Measurements from ENCODE around the gene FAAH.

Gene FAAH

DNA sequence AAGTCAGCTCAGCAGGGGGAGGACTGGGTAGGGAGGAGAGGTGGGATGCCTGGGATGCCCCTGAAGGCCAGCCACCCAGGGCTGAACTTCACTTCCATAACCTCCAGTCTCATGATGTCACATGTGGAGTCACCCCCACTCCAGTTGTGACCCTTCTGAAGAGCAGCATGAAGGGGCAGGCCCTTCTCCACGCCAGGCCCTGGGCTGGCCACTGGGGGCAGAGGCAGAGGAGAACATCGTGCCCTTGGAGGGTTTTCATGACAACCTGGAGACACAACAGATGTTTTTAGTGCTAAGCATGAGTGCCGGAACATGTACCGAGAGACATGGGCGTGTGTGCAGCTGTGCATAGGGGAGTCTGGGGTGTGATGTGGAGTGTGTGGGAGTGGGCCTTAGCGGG lies 37.6 kb downstream of the FAAH start:
- Histone ChIP-seq H3K9me3 (ENCODE audit: insufficient read depth, low read length) (no peaks in the 10 kb centered on the region), H3K79me2 (ENCODE audit: low read length) (no peaks in the 10 kb centered on the region), H3K27me3 (ENCODE audit: low read depth, low read length) (no peaks in the 10 kb centered on the region), H4K20me1 (ENCODE audit: insufficient read depth, low read length) (no peaks in the 10 kb centered on the region), H3K4me2 (ENCODE audit: low read length) (no peak overlapping the region), H3K36me3 (replicated peaks; ENCODE audit: low read depth, low read length) (no peaks in the 10 kb centered on the region), H3K9ac (ENCODE audit: low read length) (no peak overlapping the region), H2AFZ (ENCODE audit: low read depth, low read length) (no peak overlapping the region), H3K27ac (ENCODE audit: low read length) (no peak overlapping the region), H3K4me3 (ENCODE audit: low read length) (no peak overlapping the region), H3K4me1 (ENCODE audit: low read length) (peaks cover 7% of the 10 kb centered on the region)
- TF ChIP-seq EZH2phosphoT487 (IDR thresholded peaks at IDR 0.05; ENCODE audit: low read depth): no peak
- TF ChIP-seq, protein P1, sequence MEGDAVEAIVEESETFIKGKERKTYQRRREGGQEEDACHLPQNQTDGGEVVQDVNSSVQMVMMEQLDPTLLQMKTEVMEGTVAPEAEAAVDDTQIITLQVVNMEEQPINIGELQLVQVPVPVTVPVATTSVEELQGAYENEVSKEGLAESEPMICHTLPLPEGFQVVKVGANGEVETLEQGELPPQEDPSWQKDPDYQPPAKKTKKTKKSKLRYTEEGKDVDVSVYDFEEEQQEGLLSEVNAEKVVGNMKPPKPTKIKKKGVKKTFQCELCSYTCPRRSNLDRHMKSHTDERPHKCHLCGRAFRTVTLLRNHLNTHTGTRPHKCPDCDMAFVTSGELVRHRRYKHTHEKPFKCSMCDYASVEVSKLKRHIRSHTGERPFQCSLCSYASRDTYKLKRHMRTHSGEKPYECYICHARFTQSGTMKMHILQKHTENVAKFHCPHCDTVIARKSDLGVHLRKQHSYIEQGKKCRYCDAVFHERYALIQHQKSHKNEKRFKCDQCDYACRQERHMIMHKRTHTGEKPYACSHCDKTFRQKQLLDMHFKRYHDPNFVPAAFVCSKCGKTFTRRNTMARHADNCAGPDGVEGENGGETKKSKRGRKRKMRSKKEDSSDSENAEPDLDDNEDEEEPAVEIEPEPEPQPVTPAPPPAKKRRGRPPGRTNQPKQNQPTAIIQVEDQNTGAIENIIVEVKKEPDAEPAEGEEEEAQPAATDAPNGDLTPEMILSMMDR (IDR thresholded peaks at IDR 0.05; ENCODE audit: low read depth, low read length): no peak

DNA sequence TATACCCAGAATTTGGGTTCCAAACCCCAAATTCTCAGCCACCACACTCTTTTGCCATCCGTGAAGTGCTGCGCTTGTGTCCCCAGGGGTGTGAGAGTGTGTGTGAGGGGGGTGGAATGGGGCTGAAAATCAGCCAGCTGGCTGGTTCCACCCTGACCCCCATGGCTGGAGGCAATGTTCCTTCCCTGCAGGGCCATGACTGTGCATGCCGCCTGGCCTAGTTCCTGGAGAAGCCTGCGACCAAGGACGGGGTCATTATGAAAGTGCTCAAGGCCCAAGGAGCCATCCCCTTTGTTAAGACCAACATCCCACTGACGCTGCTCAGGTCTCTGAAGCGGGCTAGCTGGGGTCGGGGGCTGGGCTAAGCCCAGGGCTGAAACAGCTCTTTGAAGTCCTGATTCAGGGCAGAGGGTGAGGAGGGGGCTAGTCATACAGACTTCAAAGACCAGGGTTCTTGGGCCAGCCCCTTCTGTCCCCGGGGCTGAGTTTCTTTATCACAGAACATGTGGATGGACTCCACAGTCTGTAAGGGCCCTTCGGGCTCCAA lies 38.7 kb downstream of the FAAH start:
- TF ChIP-seq, protein P1 (IDR thresholded peaks at IDR 0.05; ENCODE audit: low read depth, low read length): no peak
- no peak for TF ChIP-seq EZH2phosphoT487 (IDR thresholded peaks at IDR 0.05; ENCODE audit: low read depth)
- Histone ChIP-seq H3K27ac (ENCODE audit: low read length) (no peak overlapping the region), H2AFZ (ENCODE audit: low read depth, low read length) (no peak overlapping the region), H3K36me3 (replicated peaks; ENCODE audit: low read depth, low read length) (no peaks in the 10 kb centered on the region), H3K4me1 (ENCODE audit: low read length) (peaks cover 17% of the 10 kb centered on the region), H3K4me3 (ENCODE audit: low read length) (no peak overlapping the region), H3K9ac (ENCODE audit: low read length) (no peak overlapping the region), H4K20me1 (ENCODE audit: insufficient read depth, low read length) (no peaks in the 10 kb centered on the region), H3K27me3 (ENCODE audit: low read depth, low read length) (no peaks in the 10 kb centered on the region), H3K79me2 (ENCODE audit: low read length) (no peaks in the 10 kb centered on the region), H3K4me2 (ENCODE audit: low read length) (no peak overlapping the region), H3K9me3 (ENCODE audit: insufficient read depth, low read length) (no peaks in the 10 kb centered on the region)

DNA sequence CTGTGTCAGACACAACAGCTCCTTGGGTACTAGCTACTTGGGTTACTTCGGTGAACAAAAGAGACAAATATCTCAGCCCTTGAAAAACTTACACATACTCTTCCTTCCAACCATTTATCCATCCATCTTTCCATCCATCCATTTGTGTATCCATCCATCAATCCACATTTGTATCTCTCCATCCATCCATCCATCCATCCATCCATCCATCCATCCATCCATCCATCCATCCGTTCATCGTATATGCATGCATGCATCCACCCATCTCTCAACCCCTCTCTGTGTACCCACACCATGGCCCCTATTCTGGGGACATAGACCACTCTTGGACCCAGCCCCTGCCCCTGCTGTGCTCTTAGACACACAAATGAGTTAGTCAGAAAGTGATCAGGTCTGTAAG lies 40.2 kb downstream of the FAAH start:
- H3K4me1 ChIP-seq (ENCODE audit: low read length): peaks cover 22% of the 10 kb centered on the region
- H3K36me3 ChIP-seq (replicated peaks; ENCODE audit: low read depth, low read length): no peaks in the 10 kb centered on the region
- no peaks in the 10 kb centered on the region for H3K9me3 ChIP-seq (ENCODE audit: insufficient read depth, low read length)
- H3K9ac ChIP-seq (ENCODE audit: low read length): no peak overlapping the region
- H3K79me2 ChIP-seq (ENCODE audit: low read length): no peaks in the 10 kb centered on the region
- H3K4me2 ChIP-seq (ENCODE audit: low read length): no peak overlapping the region
- H3K27me3 ChIP-seq (ENCODE audit: low read depth, low read length): no peaks in the 10 kb centered on the region
- no peak overlapping the region for H3K27ac ChIP-seq (ENCODE audit: low read length)
- no peaks in the 10 kb centered on the region for H4K20me1 ChIP-seq (ENCODE audit: insufficient read depth, low read length)
- no peak overlapping the region for H3K4me3 ChIP-seq (ENCODE audit: low read length)
- no peak overlapping the region for H2AFZ ChIP-seq (ENCODE audit: low read depth, low read length)
- no peak for TF ChIP-seq EZH2phosphoT487 (IDR thresholded peaks at IDR 0.05; ENCODE audit: low read depth)
- TF ChIP-seq, protein P1 (IDR thresholded peaks at IDR 0.05; ENCODE audit: low read depth, low read length): no peak

DNA sequence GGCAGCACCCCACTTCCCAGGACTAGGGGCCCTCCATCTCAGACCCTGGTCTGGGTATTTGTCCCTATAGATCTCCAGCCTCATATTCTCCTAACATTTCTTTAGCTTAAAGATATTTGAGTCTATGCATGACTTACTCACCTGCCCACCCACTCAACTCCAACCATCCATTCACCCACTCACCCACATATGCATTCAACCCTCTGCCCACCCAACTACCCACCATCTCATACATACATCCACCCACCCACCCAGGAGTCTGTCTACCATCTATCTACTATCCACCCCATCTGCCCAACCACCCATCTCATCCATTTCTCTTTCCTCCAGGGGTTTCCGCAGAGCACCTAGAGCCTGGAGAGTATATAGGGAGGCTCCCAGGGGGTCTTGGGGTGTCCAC lies 42.7 kb downstream of the FAAH start:
- H4K20me1 ChIP-seq (ENCODE audit: insufficient read depth, low read length): no peaks in the 10 kb centered on the region
- H3K79me2 ChIP-seq (ENCODE audit: low read length): no peaks in the 10 kb centered on the region
- H3K27me3 ChIP-seq (ENCODE audit: low read depth, low read length): no peaks in the 10 kb centered on the region
- no peak overlapping the region for H3K27ac ChIP-seq (ENCODE audit: low read length)
- H2AFZ ChIP-seq (ENCODE audit: low read depth, low read length): no peak overlapping the region
- H3K4me1 ChIP-seq (ENCODE audit: low read length): peaks cover 22% of the 10 kb centered on the region
- no peak for TF ChIP-seq EZH2phosphoT487 (IDR thresholded peaks at IDR 0.05; ENCODE audit: low read depth)
- TF ChIP-seq, protein P1 (IDR thresholded peaks at IDR 0.05; ENCODE audit: low read depth, low read length): no peak
- peak overlapping the region; percentile 9; the same call in 1 of the 2 replicates for H3K4me2 ChIP-seq (ENCODE audit: low read length)
- no peak overlapping the region for H3K9ac ChIP-seq (ENCODE audit: low read length)
- H3K36me3 ChIP-seq (replicated peaks; ENCODE audit: low read depth, low read length): no peaks in the 10 kb centered on the region
- H3K9me3 ChIP-seq (ENCODE audit: insufficient read depth, low read length): no peaks in the 10 kb centered on the region
- H3K4me3 ChIP-seq (ENCODE audit: low read length): no peak overlapping the region
